ENCODE measurements around the gene MDM1. TPM values are rescaled to one million over a fixed set of nuclear protein-coding genes. Genes with fewer than 3 reads are reported as not detected.

The MDM1 gene
- polyA plus RNA-seq, 1 donor (not counting 4 experiments of a cell fraction or from before 2014, with no cell fraction given), result 7.5 TPM

- H3K9me3 ChIP-seq (ENCODE audit: control insufficient read depth, low read depth, low read length), result no peaks in the 10 kb centered on the region
- H4K20me1 ChIP-seq (ENCODE audit: control insufficient read depth, extremely low read depth, insufficient read depth, low read length), result no peaks in the 10 kb centered on the region
- no peak overlapping the region for H3K4me2 ChIP-seq (ENCODE audit: control insufficient read depth, extremely low read depth, insufficient read depth, low read depth, low read length)
- dilution Hi-C loops (cut with MboI; ENCODE audit: extremely low pct_ligation_motif_present, low sequenced_read_pairs), result no loop called here
- peaks cover 8% of the 10 kb centered on the region for H3K4me1 ChIP-seq (ENCODE audit: control insufficient read depth, extremely low read depth, insufficient read depth, low read length)
- no peak overlapping the region for H3K4me3 ChIP-seq (ENCODE audit: control insufficient read depth in 2 of 3, extremely low read depth in 1 of 3, insufficient read depth in 2 of 3, low read depth in 1 of 3, low read length in 3 of 3)
- H3K79me2 ChIP-seq (ENCODE audit: control insufficient read depth, insufficient read depth, low read length), result no peaks in the 10 kb centered on the region
- H3K9me1 ChIP-seq (ENCODE audit: control insufficient read depth, extremely low read depth, insufficient read depth, low read length), result no peaks in the 10 kb centered on the region
- no peak overlapping the region for H3K9ac ChIP-seq (ENCODE audit: control insufficient read depth, extremely low read depth, insufficient read depth, low read length)
- no peak overlapping the region for H3K27ac ChIP-seq (ENCODE audit: control insufficient read depth, insufficient read depth, low read length)
- DNase-seq (ENCODE audit: low read depth, low spot score) (no peak), FAIRE-seq (no peak)
- H3K27me3 ChIP-seq (ENCODE audit: control insufficient read depth, extremely low read depth, insufficient read depth, low read length), result no peaks in the 10 kb centered on the region
- H2AFZ ChIP-seq (ENCODE audit: control insufficient read depth, low read length), result no peak overlapping the region
- no peak for TF ChIP-seq EZH2 (IDR thresholded peaks at IDR 0.05; ENCODE audit: low read length)
- no peak for TF ChIP-seq CTCF (optimal IDR thresholded peaks at IDR 0.05 in 1 of 3, IDR thresholded peaks at IDR 0.05 in 1 of 3, conservative IDR thresholded peaks at IDR 0.05 in 1 of 3; ENCODE audit: extremely low read depth in 1 of 3, insufficient read depth in 2 of 3, low read length in 3 of 3)
- no peaks in the 10 kb centered on the region for H3K36me3 ChIP-seq (ENCODE audit: control insufficient read depth in 2 of 2, extremely low read depth in 1 of 2, insufficient read depth in 2 of 2, low read length in 2 of 2)
Observed at GRCh38 chr12:68367903-68368302, 35.7 kb upstream of the MDM1 start.

GRCh38 chr12:68367116-68367515, 35.0 kb upstream of the MDM1 start:
- Histone ChIP-seq H3K9me3 (ENCODE audit: control insufficient read depth, low read depth, low read length) (no peaks in the 10 kb centered on the region), H3K27ac (ENCODE audit: control insufficient read depth, insufficient read depth, low read length) (no peak overlapping the region), H3K27me3 (ENCODE audit: control insufficient read depth, extremely low read depth, insufficient read depth, low read length) (no peaks in the 10 kb centered on the region), H3K79me2 (ENCODE audit: control insufficient read depth, insufficient read depth, low read length) (no peaks in the 10 kb centered on the region), H2AFZ (ENCODE audit: control insufficient read depth, low read length) (no peak overlapping the region), H3K36me3 (ENCODE audit: control insufficient read depth in 2 of 2, extremely low read depth in 1 of 2, insufficient read depth in 2 of 2, low read length in 2 of 2) (no peaks in the 10 kb centered on the region), H3K9ac (ENCODE audit: control insufficient read depth, extremely low read depth, insufficient read depth, low read length) (no peak overlapping the region), H3K4me1 (ENCODE audit: control insufficient read depth, extremely low read depth, insufficient read depth, low read length) (peaks cover 8% of the 10 kb centered on the region), H3K9me1 (ENCODE audit: control insufficient read depth, extremely low read depth, insufficient read depth, low read length) (no peaks in the 10 kb centered on the region), H3K4me3 (ENCODE audit: control insufficient read depth in 2 of 3, extremely low read depth in 1 of 3, insufficient read depth in 2 of 3, low read depth in 1 of 3, low read length in 3 of 3) (no peak overlapping the region), H3K4me2 (ENCODE audit: control insufficient read depth, extremely low read depth, insufficient read depth, low read depth, low read length) (no peak overlapping the region), H4K20me1 (ENCODE audit: control insufficient read depth, extremely low read depth, insufficient read depth, low read length) (no peaks in the 10 kb centered on the region)
- FAIRE-seq, result no peak
- dilution Hi-C loops (cut with MboI; ENCODE audit: extremely low pct_ligation_motif_present, low sequenced_read_pairs), result no loop called here
- no peak for TF ChIP-seq EZH2 (IDR thresholded peaks at IDR 0.05; ENCODE audit: low read length)
- no peak for TF ChIP-seq CTCF (optimal IDR thresholded peaks at IDR 0.05 in 1 of 3, IDR thresholded peaks at IDR 0.05 in 1 of 3, conservative IDR thresholded peaks at IDR 0.05 in 1 of 3; ENCODE audit: extremely low read depth in 1 of 3, insufficient read depth in 2 of 3, low read length in 3 of 3)
- no peak for DNase-seq (ENCODE audit: low read depth, low spot score)
